DMS 273 (cell line): ENCODE data around the gene RINT1.
A peak's percentile ranks its signal among the peaks of the same experiment; 100 is the strongest.
"Not testable (repeated sequence)": the region's sequence is repeated elsewhere in the genome, so short reads cannot be mapped to it uniquely, and the experiment has no call there.

ENCODE experiments used
- DNase-seq: peaks from one replicate; lab custom pipeline; 2025; ENCODE audit not compliant: unreplicated experiment; lab: John Stamatoyannopoulos, UW

The RINT1 gene

DNA sequence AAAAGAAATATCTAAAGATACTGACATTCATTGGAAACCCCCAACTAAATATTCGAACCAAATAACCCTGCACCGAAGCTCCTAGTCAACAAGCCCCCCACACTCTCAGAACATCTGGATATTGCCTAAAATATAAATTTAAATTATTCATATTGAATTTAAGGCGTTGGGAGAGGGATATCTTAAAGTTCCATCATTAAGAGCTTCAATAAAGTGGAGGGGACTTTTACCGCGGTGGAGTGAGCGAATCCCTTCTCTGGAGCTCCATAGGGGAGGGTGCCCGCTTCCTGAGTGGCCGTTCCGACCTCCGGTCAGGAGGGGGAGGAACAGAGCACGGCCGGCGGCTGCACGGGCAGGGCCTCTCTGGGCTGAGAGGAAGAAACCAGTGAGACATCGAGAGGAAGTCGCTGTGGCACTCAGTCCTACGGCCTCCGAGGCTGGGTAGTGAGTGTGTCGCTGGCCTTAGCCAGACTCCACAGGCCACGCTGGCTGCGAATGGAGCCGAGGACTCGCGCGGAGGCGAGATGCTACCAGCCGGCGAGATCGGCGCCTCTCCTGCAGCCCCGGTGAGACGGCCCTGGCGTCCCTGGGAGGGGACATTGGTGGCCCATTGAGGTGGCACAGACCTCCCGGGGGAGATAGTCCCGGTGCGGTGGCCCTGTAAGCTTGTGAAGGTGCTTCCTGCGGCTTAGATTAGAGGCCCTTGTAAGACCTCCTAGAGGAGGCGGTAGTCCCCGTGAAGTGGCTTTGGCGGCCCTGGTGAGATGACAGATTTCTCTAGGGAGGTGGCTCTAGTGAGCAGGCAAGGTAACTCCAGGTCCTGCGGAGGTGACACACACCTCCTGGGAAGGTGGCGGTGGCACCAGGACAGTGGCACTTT, at the start of gene RINT1:
Gene RINT1 (plus strand): TSS at position 410 of the 880 bp plus-strand sequence. CDS start 115 bp downstream, at position 525.
- peak; percentile 98 for DNase-seq

DNA sequence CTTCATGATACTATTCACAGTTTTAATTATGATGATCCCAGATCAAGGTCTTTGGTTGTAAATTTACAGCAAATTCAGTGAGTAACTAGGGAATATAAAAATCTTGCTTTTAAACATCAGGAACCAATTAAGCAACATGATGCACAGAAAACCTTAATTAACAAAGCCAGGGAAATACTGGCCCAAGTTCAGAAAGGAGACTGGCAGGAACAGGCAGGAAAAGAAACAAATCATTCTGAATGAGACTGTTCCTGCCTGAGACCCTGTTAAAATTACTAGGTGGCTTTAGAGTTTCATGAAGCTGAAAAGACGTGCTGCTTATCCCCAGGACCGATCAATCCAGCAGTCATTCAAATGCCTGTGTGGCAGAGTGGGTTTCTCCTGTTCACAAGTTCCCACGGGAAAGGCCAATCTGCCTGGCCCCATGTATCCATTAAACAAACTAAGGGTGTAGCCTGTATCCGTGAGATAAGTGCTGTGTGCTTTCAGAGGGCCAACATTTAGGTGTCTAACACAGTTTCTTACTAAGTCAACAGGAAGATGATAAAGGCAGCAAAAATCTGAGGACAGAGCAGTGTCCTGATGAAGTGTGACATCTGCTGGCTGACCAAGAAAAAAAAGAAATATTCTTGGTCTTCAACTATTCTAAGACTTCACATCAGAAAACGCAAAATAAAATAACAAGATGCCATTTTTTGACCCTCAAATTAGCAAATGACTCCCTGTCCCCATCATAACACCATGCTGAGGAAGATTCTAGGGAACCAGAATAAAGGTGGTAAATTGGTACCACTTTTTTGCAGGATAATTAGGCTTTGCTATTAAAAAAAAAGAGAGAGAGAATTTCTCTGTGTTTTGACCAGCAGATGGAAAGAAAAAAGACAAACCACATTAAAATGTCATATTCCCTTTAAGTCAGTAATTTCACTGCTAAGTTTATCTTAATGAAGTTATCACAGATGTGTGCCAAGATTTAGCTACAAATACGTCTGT, 44.1 kb upstream of the RINT1 start:
- DNase-seq = no peak

GRCh38 chr7:105489409-105489808, 42.6 kb upstream of the RINT1 start:
- DNase-seq = no peak

DNA sequence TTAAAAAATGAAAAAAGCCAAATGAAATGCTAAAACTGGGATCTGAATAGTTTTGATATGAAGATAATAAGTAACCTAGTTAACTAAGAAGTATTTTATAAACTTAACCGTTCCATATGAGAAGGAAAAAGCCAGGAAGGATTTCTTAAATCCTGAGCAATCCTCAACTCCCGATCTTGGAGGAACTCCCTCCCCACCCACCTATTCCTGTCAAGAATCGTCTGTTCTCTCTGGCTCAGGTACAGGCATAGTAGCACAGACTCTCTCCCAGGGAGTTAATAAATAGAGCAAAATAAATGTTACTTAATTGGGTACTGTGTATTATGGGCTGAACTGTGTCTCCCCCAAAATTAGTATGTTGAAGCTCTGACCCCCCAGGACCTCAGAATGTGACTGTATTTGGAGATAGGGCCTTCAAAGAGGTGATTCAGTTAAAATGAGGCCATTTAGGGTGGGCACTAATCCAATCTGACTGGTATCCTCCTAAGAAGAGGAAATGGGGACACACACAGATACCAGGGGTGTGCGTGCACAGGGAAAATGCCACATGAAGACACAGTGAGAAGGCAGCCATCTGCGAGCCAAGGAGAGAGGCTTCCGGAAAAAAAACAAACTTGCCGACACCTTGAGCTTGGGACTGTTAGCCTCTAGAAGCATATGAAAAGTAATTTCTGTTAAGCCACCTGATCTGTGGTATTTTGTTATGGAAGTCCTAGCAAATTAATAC, 38.6 kb upstream of the RINT1 start:
- no peak for DNase-seq

GRCh38 chr7:105493923-105494315, 38.1 kb upstream of the RINT1 start:
- no peak for DNase-seq

DNA sequence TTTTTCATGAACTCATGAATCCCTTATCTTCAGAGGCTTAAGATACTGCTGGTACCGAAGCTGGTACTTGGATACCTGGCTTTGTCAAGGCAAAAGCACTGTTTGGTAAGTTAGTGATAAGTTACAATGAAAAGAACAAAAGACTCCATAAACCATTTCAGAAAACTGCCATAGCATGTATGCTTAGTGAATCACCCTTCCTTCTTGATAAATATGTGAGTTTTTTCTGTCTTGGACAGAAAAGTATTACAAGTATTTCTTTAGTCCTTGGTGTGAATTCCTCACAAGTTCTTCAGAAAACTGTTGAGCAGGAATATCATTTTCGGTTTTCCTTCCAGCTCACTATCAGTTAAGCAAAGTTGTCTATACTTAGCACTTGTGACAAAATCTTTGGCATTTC, 35.5 kb upstream of the RINT1 start:
- no peak for DNase-seq

- no peak for DNase-seq
Observed at GRCh38 chr7:105497016-105497415, 35.0 kb upstream of the RINT1 start.

GRCh38 chr7:105502173-105502572, 29.8 kb upstream of the RINT1 start:
- DNase-seq = no peak

- DNase-seq = peak; percentile 24
Observed at GRCh38 chr7:105512415-105512814, 19.6 kb upstream of the RINT1 start.

DNA sequence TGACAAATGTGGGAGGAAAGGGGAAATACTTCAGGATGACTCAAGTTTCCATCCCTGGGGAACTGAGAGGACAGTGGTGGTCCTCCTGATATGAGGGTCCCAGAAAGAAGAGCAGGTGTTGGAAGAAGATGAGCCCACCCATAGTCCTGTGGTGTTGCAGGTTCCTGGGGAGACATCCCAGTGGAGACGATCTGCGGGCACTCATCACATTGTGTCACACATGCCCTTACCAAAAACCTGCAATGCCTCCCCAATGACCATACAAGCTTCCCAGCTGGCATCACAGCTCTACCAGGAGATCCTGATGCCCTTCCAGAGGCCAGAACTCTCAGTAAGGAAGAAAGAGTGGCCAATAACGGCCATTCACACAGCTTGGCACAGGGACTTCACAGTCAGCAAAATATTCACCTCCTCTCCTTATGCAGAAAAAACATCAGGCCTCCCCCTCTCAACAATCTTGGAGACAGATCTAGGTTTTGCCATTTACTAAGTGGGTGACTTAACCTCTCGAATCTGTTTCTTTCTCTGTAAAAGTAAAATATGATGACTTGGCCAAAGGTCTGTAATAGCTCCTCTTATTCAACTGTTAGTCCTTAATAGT, 19.0 kb upstream of the RINT1 start:
- DNase-seq = no peak

DNA sequence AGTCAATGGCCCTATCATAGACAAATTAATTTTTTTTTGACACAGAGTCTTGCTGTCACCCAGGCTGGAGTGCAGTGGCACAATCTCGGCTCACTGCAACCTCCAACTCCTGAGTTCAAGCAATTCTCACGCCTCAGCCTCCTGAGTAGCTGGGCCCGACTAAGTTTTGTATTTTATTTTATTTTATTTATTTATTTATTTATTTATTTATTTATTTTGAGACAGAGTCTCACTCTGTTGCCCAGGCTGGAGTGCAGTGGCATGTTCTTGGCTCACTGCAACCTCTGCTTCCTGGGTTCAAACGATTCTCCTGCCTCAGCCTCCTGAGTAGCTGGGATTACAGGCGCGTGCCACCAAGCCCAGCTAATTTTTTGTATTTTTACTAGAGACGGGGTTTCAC, 16.4 kb upstream of the RINT1 start:
- DNase-seq = not testable (repeated sequence)

DNA sequence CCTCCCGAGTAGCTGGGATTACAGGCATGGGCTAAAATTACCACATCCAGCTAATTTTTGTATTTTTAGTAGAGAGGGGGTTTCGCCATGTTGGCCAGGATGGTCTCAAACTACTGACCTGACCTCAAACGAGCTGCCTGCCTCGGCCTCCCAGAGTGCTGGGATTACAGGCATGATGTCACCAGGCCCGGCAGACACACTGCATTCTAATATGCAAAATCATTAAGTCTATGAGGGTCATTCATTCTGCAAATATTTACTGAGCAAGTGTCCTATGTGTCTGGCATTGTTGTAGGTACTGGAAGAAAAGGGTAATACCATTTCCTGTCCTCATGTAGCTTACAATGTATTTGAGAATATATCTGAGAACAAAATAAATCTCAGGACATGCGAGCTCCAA, 12.6 kb upstream of the RINT1 start:
- DNase-seq = no peak

- not testable (repeated sequence) for DNase-seq
Observed at GRCh38 chr7:105520620-105521019, 11.4 kb upstream of the RINT1 start.

GRCh38 chr7:105521027-105521716, 10.8 kb upstream of the RINT1 start:
- peak; percentile 85 for DNase-seq

DNA sequence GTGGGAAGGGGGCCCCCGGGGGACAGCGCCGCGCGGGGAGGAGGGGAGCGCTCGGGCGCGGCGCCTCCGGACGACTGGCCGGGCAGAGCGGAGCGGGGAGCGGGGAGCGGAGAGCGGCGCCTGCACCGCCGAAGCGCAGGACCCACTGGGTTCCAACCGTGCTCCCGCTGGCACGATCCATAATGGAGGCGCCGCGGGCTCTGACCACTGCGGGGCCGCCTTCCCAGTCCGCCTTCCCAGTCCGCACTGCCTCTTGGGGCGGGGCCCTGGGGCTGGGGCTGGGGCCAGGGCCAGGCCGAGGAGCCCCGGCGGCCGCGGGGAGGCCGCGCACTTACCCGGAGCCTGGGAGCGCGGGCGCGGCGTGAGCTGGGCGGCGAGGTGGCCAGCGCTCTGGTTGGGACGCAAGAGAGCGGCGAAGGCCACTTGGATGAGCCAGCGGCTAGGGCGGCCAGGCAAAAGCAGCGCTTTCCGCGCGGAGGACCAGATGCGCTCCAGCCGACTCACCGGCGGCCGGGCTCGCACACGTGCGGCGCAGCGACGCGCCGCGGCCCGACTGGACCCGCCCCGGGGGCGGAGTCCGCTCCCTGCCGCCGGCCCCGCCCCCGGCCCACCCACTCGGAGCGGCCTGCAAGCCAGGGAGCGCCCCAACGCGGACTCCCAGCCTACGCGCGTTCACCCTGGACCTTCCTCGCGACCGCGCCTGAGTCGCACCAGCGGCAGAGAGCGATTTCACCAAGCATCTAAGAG, 10.1 kb upstream of the RINT1 start, which contains the start of gene PUS7:
Gene PUS7 (minus strand): TSS at position 555 of the 747 bp plus-strand sequence. CDS start 13,759 bp downstream, outside the sequence.
- DNase-seq = peak; percentile 99

- not testable (repeated sequence) for DNase-seq
Observed at GRCh38 chr7:105524423-105524822, 7.6 kb upstream of the RINT1 start.

- no peak for DNase-seq
Observed at GRCh38 chr7:105524840-105525239, 7.2 kb upstream of the RINT1 start.

DNA sequence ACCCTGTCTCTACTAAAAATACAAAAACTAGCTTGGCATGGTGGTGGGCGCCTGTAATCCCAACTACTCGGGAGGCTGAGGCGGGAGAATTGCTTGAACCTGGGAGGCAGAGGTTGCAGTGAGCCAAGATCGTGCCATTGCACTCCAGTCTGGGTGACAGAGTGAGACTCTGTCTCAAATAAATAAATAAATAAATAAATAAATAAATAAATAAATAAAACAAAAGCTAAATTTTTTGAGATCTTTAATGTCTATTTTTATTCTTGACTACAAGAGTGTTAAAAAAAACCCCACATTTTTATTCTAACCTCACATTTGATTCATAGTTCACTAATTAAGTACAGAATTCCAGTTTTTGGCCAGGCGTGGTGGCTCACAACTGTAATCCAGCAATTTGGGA, 4.3 kb upstream of the RINT1 start:
- not testable (repeated sequence) for DNase-seq

GRCh38 chr7:105530126-105530525, 1.9 kb upstream of the RINT1 start:
- no peak for DNase-seq
